GM18517 (cell line): ENCODE data around the gene MIOS.

Experiments
- ATAC-seq: cut with Tn5 transposase; IDR thresholded peaks from one replicate; pipeline ENCODE4 v1.9.1; 2021; ENCODE audit warnings: mild to moderate bottlenecking, moderate library complexity; ENCODE audit not compliant: unreplicated experiment

The MIOS gene

GRCh38 chr7:7566651-7567611 is at the start of gene MIOS:
Gene MIOS (plus strand): TSS chr7:7566884. CDS start chr7:7572476, 5,592 bp downstream.
- peak; percentile 64 for ATAC-seq

GRCh38 chr7:7517754-7518153 is 48.9 kb upstream of the MIOS start:
- no peak for ATAC-seq

- ATAC-seq, result no peak
Measured at GRCh38 chr7:7519056-7519455, 47.6 kb upstream of the MIOS start.

GRCh38 chr7:7519528-7519927 is 47.2 kb upstream of the MIOS start:
- ATAC-seq, result no peak

- ATAC-seq, result no peak
Measured at GRCh38 chr7:7521259-7521658, 45.4 kb upstream of the MIOS start.

GRCh38 chr7:7522421-7522820 is 44.3 kb upstream of the MIOS start:
- no peak for ATAC-seq

- ATAC-seq, result no peak
Measured at GRCh38 chr7:7524121-7524520, 42.6 kb upstream of the MIOS start.

GRCh38 chr7:7526006-7526405 is 40.7 kb upstream of the MIOS start:
- no peak for ATAC-seq

- ATAC-seq, result no peak
Measured at GRCh38 chr7:7527047-7527446, 39.6 kb upstream of the MIOS start.

GRCh38 chr7:7529328-7529727 is 37.4 kb upstream of the MIOS start:
- no peak for ATAC-seq

- no peak for ATAC-seq
Measured at GRCh38 chr7:7533831-7534430, 32.8 kb upstream of the MIOS start.

GRCh38 chr7:7535691-7536090 is 31.0 kb upstream of the MIOS start, which contains the start of gene COL28A1:
Gene COL28A1 (minus strand): TSS chr7:7535873. CDS start chr7:7532875, 2,998 bp downstream.
- ATAC-seq, result no peak

- ATAC-seq, result no peak
Measured at GRCh38 chr7:7536396-7537019, 30.2 kb upstream of the MIOS start.

GRCh38 chr7:7537711-7538110 is 29.0 kb upstream of the MIOS start:
- no peak for ATAC-seq

- ATAC-seq, result no peak
Measured at GRCh38 chr7:7539152-7539551, 27.5 kb upstream of the MIOS start.

GRCh38 chr7:7539711-7540110 is 27.0 kb upstream of the MIOS start:
- no peak for ATAC-seq

- no peak for ATAC-seq
Measured at GRCh38 chr7:7542251-7542835, 24.3 kb upstream of the MIOS start.

- ATAC-seq, result no peak
Measured at GRCh38 chr7:7548407-7548806, 18.3 kb upstream of the MIOS start.

- no peak for ATAC-seq
Measured at GRCh38 chr7:7550663-7551062, 16.0 kb upstream of the MIOS start.

GRCh38 chr7:7552199-7552598 is 14.5 kb upstream of the MIOS start:
- no peak for ATAC-seq

GRCh38 chr7:7553386-7553785 is 13.3 kb upstream of the MIOS start:
- no peak for ATAC-seq
